SK-N-SH treated with all-trans-retinoic acid at 6 μM for 48 hours (cell line): ENCODE data around the gene HSDL1.

Source experiments
- ARNTL ChIP-seq: fragments of 450-650 bp; formaldehyde crosslinking; IDR thresholded peaks from 2 replicates; pipeline ENCODE4 v1.5.0; 2020; ENCODE audit warnings: low read depth, mild to moderate bottlenecking, moderate library complexity, borderline replicate concordance
- GLIS3 ChIP-seq: fragments of 250-450 bp; sonication (Bioruptor Pico); IDR thresholded peaks from 2 replicates; pipeline ENCODE4 v1.5.0; 2020; ENCODE audit warnings: mild to moderate bottlenecking, moderate library complexity
- ISL1 ChIP-seq: fragments of 250-450 bp; sonication (Bioruptor Pico); IDR thresholded peaks from 2 replicates; pipeline ENCODE4 v2.1.2; 2022; ENCODE audit warnings: mild to moderate bottlenecking, moderate library complexity
- ZFP3 ChIP-seq: fragments of 250-450 bp; sonication (Bioruptor Pico); IDR thresholded peaks from 2 replicates; pipeline ENCODE4 v1.5.0; 2020; ENCODE audit warnings: mild to moderate bottlenecking, moderate library complexity
- ZNF8 ChIP-seq: fragments of 450-650 bp; formaldehyde crosslinking; IDR thresholded peaks from 2 replicates; pipeline ENCODE4 v1.5.0; 2020; ENCODE audit warnings: mild to moderate bottlenecking, moderate library complexity
- TF ChIP-seq, protein P1 (sequence below): fragments of 250-450 bp; sonication (Bioruptor Pico); IDR thresholded peaks from 2 replicates; pipeline ENCODE4 v1.5.1; 2021; ENCODE audit warnings: mild to moderate bottlenecking, moderate library complexity
- TF ChIP-seq, protein P2 (sequence below): fragments of 250-450 bp; sonication (Bioruptor Pico); IDR thresholded peaks from 2 replicates; pipeline ENCODE4 v1.8.0; 2021; ENCODE audit warnings: low read depth, mild to moderate bottlenecking, moderate library complexity, borderline replicate concordance

The HSDL1 gene

DNA sequence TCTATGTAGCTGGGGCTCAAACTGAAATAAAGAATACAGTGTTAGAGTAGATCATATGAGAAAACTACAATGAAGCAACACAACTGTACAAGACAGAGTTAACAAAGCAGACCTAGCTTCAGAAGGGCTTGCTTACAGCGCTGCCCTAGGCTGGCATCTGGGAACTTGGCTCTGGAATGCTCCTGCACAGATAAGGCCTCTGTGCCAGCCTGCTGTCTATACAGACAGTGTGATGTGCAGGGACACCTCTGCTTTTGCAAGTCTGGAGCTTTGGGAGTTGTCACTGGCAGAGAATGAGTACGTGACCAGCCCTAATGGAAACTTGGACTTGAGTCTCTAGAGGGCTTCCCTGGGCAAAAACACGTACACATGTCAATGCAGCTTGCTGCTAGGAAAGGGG lies 70.3 kb downstream of the HSDL1 start (continued):
- TF ChIP-seq, protein P1, sequence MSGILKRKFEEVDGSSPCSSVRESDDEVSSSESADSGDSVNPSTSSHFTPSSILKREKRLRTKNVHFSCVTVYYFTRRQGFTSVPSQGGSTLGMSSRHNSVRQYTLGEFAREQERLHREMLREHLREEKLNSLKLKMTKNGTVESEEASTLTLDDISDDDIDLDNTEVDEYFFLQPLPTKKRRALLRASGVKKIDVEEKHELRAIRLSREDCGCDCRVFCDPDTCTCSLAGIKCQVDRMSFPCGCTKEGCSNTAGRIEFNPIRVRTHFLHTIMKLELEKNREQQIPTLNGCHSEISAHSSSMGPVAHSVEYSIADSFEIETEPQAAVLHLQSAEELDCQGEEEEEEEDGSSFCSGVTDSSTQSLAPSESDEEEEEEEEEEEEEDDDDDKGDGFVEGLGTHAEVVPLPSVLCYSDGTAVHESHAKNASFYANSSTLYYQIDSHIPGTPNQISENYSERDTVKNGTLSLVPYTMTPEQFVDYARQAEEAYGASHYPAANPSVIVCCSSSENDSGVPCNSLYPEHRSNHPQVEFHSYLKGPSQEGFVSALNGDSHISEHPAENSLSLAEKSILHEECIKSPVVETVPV (CRISPR knock-in tag): no peak
- no peak for TF ChIP-seq ZFP3 (CRISPR knock-in tag)
- TF ChIP-seq ISL1: no peak
- TF ChIP-seq ARNTL: no peak
- no peak for TF ChIP-seq GLIS3
- no peak for TF ChIP-seq ZNF8 (CRISPR knock-in tag)
- TF ChIP-seq, protein P2, sequence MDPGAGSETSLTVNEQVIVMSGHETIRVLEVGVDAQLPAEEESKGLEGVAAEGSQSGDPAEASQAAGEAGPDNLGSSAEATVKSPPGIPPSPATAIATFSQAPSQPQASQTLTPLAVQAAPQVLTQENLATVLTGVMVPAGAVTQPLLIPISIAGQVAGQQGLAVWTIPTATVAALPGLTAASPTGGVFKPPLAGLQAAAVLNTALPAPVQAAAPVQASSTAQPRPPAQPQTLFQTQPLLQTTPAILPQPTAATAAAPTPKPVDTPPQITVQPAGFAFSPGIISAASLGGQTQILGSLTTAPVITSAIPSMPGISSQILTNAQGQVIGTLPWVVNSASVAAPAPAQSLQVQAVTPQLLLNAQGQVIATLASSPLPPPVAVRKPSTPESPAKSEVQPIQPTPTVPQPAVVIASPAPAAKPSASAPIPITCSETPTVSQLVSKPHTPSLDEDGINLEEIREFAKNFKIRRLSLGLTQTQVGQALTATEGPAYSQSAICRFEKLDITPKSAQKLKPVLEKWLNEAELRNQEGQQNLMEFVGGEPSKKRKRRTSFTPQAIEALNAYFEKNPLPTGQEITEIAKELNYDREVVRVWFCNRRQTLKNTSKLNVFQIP (CRISPR knock-in tag): no peak
